ENCODE measurements around the gene TRIM44.

- TF ChIP-seq EP300 (IDR thresholded peaks at IDR 0.05) (no peak), CTCF (IDR thresholded peaks at IDR 0.05) (no peak)
These were observed 138.7 kb downstream of the TRIM44 start for GRCh38 chr11:35800970-35801953.
